ENCODE measurements around the gene SMS.

The SMS gene

DNA sequence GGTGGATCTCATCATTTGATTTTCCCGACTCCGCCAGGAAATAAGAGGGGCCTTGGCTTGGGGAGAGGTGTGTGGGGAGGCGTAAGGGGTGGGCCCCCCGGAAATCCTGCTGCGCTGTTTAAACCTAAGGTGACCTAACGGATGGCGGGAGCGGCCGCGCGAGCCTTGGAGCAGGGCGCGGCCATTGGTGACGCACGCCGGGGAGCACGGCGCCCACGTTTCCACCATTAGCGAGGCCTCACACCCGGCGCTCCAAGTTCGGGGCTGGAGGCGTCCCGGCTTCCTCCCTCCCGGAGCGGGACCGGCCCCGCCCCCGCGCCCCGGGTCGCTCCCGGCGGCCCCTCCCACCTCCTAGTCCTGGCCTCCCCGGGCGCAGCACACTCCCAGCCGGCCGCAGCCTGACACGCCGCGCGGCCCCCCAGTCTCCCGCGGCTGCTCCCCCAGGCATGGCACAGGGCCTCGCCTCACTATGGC lies at the start of gene SMS:
Gene SMS, plus strand, starts transcription at position 354 of the 474 bp plus-strand sequence. Its CDS starts 116 bp downstream, at position 470.
- peak; percentile 66 for DNase-seq

DNA sequence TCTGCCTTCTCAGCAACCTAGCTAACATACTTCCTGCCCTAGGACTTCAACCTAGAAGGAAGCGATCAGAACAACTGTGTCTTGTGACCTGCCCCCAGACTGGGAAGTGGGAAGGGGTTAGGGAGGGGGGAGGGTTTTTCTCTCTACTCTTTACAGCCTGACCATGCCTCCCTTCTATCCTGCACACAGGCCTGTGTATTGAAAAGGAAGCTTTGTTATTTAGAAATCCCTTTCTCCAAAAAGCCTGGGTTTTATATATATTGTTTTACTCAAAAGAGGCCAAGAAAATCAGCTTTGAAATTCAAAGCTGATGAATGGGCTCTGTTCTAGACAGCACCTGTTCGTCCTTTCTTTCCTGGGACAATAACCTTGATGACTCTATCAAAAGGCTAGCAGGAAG lies 35.2 kb upstream of the SMS start:
- in situ Hi-C loops (cut with MboI; ENCODE audit: low pct_unique_long_range_greater_than_20kb, low sequenced_read_pairs): no loop called here
- DNase-seq: no peak

More for the DNA sequence above, at the start of gene SMS:
- in situ Hi-C loops (cut with MboI; ENCODE audit: low pct_unique_long_range_greater_than_20kb, low sequenced_read_pairs): no loop called here

DNA sequence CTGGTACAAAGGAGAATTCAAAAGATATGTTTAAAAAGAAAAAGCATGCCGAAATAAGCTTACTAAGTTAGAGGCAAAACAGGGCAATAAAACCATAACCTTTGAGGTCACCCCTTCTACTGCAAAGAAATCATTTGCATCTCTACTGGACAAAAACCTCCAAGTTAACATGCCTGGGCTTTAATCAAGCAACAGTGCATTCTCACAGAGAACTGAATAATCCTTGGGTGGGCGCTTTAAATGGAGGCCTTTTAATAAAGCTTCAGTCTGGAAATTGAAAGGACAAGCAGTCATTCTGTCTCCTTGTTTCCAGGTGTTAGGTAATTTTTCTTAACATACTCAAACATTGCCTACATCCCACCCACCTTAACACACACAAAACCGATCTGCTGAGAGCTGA lies 34.6 kb upstream of the SMS start:
- no peak for DNase-seq
- in situ Hi-C loops (cut with MboI; ENCODE audit: low pct_unique_long_range_greater_than_20kb, low sequenced_read_pairs): no loop called here

DNA sequence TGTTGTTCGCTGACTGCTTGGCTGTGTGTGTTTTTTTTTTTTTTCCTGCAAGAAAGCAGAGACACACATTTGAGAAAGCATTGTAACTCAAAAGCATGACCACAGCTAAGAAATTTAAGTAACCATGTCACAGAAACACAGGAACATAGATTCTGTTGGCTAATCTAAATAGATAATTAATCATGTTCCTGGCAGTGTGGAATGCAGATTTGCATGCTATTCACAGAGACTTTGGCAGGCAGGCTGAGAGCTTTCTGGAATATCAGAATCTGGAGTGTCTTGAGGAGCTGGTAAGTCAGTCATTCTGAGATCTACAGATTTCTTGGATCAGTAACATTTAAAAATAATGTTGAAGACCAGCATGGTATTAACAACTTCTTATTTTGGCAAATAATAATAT lies 33.2 kb upstream of the SMS start:
- in situ Hi-C loops (cut with MboI; ENCODE audit: low pct_unique_long_range_greater_than_20kb, low sequenced_read_pairs): no loop called here
- DNase-seq: no peak

DNA sequence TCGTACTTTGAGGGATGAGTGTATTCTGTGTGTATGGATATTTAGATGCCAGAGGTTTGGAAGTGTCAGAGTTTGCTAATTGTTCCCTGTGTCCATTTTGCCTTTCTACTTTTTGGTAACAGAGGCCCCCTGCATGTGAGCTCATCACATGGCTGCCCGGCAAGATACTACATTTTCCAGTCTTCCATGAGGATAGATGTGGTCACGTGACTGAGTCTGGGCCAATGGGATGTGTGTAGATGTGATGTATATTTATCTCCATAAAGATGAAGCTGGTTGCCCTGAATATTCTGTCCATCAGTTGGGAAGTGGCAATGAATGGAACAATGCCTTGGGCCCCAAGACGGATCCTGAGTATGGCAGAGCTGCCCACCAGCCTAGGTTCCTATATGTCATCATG lies 29.0 kb upstream of the SMS start:
- in situ Hi-C loops (cut with MboI; ENCODE audit: low pct_unique_long_range_greater_than_20kb, low sequenced_read_pairs): no loop called here
- DNase-seq: no peak

DNA sequence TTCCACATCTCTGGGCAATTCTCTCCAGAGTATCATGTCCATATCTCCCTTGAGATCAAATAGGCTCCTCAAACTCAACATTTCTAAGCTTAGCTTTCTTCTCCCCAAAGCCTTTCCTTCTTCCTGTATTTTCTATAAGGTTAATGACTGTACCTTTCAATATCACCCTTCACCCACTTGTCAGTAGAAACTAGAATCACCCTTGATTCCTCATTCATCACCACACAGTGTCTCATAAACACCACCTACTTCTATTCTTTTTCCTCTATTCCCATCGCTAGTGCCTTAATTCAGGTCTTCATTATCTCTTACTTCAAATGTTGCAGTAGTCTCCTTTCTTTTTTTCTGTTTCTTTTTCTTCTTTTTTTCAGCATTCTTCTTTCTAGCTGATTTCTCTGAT lies 28.3 kb upstream of the SMS start:
- DNase-seq: no peak
- in situ Hi-C loops (cut with MboI; ENCODE audit: low pct_unique_long_range_greater_than_20kb, low sequenced_read_pairs): no loop called here

DNA sequence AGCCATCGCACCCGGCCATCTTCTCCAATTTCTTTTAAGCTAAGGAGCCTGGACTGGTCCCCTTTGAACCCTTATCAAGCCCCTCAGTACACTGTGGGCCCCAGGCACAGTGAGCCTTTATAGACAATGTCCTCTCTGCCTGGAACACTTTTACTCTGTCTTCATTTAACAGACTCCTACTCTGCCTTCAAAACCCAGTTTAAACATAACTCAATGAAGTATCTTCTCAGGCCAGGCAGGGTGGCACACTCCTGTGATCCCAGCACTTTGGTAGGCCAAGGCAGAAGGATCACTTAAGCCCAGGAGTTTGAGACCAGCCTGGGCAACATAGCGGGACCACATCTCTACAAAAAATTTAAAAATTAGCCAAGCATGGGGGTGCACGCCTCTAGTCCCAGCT lies 27.5 kb upstream of the SMS start:
- in situ Hi-C loops (cut with MboI; ENCODE audit: low pct_unique_long_range_greater_than_20kb, low sequenced_read_pairs): no loop called here
- DNase-seq: no peak

DNA sequence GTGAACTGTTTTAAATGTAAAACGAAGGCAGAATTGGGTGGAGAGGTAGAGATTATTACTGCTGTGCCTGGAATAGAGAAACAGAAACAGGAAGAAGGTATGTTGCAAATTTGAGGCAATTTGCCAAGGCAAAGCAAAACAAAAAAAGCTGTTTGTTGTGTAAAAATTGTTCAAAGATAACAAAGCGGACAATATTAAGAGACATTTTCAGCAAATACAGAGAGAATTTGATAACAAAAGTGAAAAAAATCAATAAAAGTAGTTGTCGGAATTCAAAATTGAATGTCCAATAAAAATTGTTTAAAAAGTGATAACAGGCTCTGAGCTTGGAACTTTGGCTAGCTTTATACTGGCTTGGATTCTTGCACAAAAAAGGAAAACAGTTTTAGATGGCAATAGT lies 14.4 kb upstream of the SMS start:
- in situ Hi-C loops (cut with MboI; ENCODE audit: low pct_unique_long_range_greater_than_20kb, low sequenced_read_pairs): no loop called here
- no peak for DNase-seq

DNA sequence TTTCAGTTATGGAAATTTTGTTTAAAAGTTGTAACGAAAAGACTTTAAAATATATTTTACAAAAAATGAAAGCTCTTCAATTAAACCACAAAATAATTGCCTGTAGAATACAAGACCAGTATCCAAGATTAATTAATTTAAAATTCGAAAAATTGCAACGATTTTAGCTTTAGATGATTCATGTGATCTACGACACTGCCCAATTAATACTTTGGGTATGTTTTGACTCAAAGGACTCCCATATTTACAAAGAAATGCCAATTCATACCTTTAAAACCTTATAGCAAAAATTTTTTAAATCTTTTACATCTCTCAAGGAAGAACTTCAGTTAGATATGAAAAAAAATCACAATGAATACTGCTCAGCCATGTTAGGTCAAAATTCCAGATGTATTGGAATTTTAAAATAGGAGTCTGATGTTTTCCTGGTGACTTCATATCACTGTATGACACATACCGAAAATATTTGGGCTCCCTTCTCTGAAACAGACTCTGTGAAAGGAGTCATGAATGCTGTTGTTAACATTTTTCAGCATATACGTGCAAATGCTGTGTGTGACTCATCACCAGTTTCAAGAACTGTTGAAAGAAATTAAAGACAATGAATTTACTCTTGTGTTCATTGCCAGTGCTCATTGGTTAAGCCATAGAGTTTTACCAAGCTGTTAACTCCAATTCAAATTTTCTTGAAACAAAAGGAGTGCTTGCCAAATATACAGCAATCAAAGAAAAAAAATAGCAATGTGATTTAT lies 13.8 kb upstream of the SMS start:
- in situ Hi-C loops (cut with MboI; ENCODE audit: low pct_unique_long_range_greater_than_20kb, low sequenced_read_pairs): no loop called here
- DNase-seq: no peak

DNA sequence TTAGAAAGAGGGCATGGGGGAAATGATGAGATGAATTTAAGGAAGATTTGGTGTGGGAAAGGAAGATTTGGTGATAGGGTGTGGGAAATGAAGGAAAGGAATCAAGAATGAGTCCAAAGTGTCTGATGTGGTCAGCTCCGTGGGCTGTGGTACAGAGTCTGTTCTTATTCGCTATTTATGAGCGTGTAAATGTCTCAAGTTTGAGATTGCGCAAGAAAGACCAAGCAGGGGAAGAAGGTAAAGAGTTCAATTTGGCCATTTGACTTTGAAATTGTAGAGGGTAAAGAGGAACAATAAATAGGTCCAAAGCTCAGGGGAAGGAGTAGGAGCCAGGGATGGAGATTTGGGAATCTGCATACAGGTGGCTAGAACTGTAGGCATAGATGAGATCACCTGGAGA lies 11.3 kb upstream of the SMS start:
- DNase-seq: no peak
- in situ Hi-C loops (cut with MboI; ENCODE audit: low pct_unique_long_range_greater_than_20kb, low sequenced_read_pairs): no loop called here

DNA sequence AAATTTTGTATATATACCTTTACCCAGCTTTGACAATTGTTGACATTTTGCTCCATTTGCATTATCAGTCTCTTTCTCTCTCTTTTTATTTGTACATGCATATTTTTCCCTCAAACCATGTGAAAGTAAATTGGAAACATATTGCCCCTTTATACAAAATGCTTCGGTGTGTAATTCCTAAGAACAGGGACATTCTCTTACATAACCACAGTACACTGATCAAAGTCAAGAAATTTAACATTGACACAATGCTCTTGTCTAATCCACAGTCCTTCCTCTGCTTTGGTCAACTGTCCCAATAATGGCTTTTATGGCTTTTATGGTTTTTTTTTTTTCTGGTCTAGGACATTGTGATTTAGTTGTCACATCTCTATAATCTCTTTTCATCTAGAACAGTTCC lies 9.5 kb upstream of the SMS start:
- in situ Hi-C loops (cut with MboI; ENCODE audit: low pct_unique_long_range_greater_than_20kb, low sequenced_read_pairs): no loop called here

DNA sequence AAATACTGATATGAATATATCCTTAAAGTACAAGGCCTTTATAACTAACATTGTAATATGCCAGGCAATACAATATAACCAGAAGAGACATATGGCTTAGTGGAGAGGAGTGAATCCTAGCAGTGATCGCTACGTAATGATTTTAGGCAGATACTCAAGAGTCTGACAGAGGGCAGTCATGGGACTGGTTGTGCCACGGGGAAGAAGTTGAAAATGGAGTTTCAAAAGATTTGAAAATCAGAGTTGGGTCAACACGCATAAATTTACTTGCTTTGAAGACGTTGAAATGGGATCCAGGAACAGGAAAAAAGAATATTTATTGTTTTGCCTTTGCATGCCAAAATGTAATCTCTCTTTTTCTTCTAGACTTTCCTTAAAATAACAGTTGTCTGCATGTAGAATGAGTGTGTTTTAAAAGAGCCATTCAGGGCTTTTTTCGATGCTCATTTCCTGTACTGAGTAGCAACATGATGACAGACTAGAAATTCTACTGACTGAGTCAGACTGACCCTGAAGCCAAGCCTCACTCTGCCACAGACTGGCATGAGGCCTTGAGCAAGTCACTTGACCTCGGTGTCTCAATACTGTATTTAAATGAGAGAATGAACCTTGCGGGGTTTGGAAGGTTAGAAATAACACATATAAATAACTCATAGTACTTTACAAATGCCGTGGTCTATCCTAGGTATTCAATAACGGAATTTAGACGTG lies 8.1 kb upstream of the SMS start:
- no peak for DNase-seq
- in situ Hi-C loops (cut with MboI; ENCODE audit: low pct_unique_long_range_greater_than_20kb, low sequenced_read_pairs): no loop called here

More for the DNA sequence above, 9.5 kb upstream of the SMS start:
- no peak for DNase-seq

DNA sequence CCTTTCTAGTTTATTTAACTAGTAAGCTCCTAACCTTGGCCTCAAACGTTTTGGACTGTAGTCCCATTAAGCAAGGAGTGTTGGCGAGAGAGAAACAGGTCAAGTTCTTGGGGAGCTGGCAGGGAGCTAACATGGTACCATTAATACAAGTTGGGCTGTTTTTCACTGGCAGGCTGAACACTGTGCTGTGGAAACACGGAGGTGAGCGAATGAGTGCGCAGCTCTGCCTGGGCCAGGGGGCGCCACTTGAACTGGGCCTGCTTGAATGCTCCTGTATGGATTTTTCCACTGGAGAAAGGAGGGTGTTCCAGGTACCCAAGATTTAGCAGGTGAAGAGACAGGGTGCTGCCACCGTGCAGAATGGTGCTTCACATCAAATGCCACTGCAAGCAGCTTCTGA lies 7.4 kb upstream of the SMS start:
- in situ Hi-C loops (cut with MboI; ENCODE audit: low pct_unique_long_range_greater_than_20kb, low sequenced_read_pairs): no loop called here
- DNase-seq: no peak

DNA sequence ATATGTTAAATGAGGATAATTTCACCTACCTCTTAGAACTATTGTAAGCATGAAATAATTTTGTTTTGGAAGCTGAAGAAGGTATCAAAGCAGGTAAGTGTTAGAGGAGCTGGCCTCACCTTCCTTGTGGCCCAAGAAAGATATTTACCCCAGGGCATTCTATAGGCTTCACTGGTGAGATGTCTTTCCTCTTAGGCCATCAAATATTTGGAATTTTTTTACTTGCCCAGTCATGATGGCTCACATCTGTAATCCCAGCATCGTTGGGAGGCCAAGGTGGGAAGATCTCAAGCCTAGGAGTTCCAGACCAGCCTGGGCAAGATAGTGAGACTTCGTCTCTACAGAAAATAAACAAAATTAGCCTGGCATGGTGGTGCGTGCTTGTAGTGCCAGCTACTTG lies 6.1 kb upstream of the SMS start:
- in situ Hi-C loops (cut with MboI; ENCODE audit: low pct_unique_long_range_greater_than_20kb, low sequenced_read_pairs): no loop called here
- no peak for DNase-seq

DNA sequence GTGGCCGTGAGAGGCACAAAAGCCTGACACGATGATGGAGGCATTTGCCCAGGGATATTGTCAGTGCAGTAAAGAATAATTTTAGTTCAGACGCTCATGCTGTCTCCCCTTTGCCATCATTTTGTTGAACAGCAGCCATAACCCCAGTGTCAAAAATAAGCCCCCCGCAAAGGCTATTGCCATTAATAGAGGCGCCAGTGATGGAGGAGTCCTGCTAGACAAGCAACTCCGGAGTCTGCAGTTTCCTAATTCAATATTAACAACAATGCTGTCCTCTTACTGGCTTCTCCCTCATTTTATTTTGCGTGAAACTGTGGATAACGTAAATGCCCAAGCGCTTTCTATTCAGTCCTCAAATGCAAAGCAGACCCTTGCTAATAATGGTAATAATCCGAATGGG lies 603 bp upstream of the SMS start:
- in situ Hi-C loops (cut with MboI; ENCODE audit: low pct_unique_long_range_greater_than_20kb, low sequenced_read_pairs): no loop called here
- DNase-seq: no peak

DNA sequence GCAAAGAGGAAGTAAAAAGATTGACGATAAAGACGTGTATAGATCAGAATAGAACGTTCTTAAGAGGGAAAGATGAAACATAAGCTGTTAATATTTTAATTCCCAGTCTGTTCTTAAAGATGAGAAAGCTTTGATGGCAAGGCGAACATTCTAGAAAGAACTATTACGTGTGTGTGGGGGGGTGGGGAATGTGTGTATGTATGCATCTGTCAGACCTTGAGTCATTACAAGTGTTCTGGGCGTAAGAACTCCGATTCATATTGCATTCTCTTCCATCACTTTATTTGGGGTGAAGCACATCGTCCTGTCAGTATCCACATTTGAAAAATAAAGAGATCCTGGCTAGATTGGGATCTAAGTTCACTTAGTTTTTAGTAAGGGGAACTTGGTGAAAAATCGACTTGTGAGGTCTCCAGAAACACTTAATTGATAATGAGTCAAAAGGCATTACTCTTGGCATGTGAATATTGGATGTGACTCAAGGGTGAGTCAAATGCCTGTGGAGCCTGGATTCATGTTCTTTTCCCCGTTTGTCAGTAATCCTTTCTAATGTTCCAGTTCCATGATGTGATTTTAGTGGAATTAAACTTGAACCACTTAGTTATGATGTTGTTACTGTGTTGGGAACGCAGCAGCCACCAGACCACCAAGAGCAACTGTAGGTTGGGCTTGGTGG lies 3.1 kb downstream of the SMS start:
- in situ Hi-C loops (cut with MboI; ENCODE audit: low pct_unique_long_range_greater_than_20kb, low sequenced_read_pairs): no loop called here
- DNase-seq: peak; percentile 37

DNA sequence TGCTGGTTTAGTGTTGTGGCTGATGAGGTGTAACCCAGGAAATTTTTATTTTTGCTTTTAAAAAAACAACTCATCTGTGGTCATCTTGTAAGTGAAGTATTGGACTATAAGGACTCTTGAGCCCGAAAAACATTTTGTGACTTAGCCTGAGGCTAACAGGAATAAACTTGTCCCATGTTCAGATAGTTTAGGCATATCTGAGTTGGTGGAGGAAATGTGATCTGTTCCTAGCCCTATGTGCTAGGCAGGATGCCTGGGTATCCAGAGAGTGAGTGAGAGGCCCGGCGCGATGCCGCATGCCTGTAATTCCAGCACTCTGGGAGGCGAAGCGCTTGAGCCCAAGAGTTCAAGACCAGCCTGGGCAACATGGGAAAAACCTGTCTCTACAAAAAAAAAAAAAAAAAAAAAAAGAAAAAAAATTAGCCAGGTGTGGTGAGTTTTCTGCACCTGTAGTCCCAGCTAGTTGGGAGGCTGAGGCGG lies 3.7 kb downstream of the SMS start:
- in situ Hi-C loops (cut with MboI; ENCODE audit: low pct_unique_long_range_greater_than_20kb, low sequenced_read_pairs): no loop called here
- DNase-seq: no peak

DNA sequence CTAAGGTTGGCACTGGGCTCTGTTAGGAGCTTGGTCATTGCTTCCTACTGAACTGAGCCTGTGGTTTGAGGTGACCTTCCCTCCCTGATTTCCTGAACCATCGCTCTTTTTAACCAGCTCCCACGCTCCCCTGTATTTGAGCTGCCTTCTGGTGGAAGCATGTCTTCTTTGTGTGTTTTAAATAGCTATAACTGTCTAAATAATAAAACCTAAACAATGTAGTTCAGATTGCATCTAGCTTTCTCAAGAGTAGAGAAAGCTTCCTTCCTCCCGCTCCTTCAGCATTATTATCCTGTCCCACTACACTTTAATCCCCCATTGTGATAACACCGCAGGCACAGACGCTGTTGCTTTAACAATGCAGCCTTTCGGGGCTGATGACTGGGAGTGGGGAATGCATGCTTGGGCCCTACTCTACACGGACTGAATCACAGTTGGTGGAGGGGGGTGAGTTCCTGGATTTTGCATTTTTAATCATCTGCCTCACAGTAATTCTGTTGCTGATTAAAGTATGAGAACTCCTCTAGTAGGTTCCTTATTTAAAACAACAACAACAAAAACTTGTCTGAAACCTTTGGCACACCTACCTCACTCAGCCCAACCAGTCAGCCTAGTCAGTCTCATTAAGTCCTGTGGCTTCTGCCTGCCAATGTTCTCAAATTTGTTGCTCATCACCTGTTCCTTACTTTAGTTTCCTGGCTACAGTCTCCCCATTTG lies 6.6 kb downstream of the SMS start:
- DNase-seq: peak; percentile 78
- in situ Hi-C loops (cut with MboI; ENCODE audit: low pct_unique_long_range_greater_than_20kb, low sequenced_read_pairs): no loop called here

DNA sequence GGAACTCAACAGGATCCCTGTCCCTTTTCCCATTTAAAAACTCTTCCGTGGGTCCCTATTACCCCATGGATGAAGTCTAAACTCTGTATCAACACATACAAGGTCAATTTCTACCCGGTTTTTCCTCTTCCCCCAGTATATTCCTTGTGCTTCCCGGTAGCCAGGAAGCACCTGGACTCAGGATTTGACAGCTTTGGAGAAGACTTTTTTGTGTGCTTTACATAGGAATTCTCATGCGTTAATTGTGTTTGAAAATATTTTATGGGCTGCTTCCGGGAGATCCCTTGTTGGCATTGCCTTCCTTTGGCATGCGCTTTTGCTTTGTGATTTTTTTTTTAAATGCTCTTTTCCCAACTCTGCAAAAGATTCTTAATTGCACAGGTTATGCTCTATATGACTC lies 7.2 kb downstream of the SMS start:
- in situ Hi-C loops (cut with MboI; ENCODE audit: low pct_unique_long_range_greater_than_20kb, low sequenced_read_pairs): no loop called here
- DNase-seq: no peak

Data from KBM-7 (cell line).